Loucy (cell line): ENCODE data around the gene CDH24.
A peak's percentile ranks its signal among the peaks of the same experiment; 100 is the strongest.

ENCODE experiments used
- H2AFZ ChIP-seq: fragments of 200-600 bp; sonication (generic); 2 replicates; pipeline ENCODE4 v1.6.0; 2016; ENCODE audit warnings: antibody characterized with exemption, mild to moderate bottlenecking, low read length, moderate library complexity
- H3F3A ChIP-seq: fragments of 200-600 bp; 2 replicates; pipeline ENCODE4 v1.6.0; 2016; ENCODE audit warnings: antibody characterized with exemption, low read depth, mild to moderate bottlenecking
- H3K27me3 ChIP-seq: fragments of 200-600 bp; sonication (generic); 2 replicates; pipeline ENCODE4 v1.6.1; 2014; ENCODE audit warnings: low read length, mild to moderate bottlenecking; ENCODE audit not compliant: insufficient read depth, poor library complexity, severe bottlenecking
- H3K36me3 ChIP-seq: fragments of 200-600 bp; sonication (generic); 2 replicates; pipeline ENCODE4 v1.6.1; 2016; ENCODE audit warnings: low read length; ENCODE audit not compliant: insufficient read depth
- H3K4me1 ChIP-seq: fragments of 200-600 bp; sonication (generic); 2 replicates; pipeline ENCODE4 v1.5.1; 2014; ENCODE audit warnings: low read length, mild to moderate bottlenecking; ENCODE audit not compliant: insufficient read depth, poor library complexity, severe bottlenecking
- H3K4me2 ChIP-seq: fragments of 200-600 bp; sonication (generic); 2 replicates; pipeline ENCODE4 v1.6.0; 2014; ENCODE audit warnings: antibody characterized with exemption, low read length, low read depth, mild to moderate bottlenecking; ENCODE audit not compliant: poor library complexity, severe bottlenecking
- H3K4me3 ChIP-seq: fragments of 200-600 bp; sonication (generic); 2 replicates; pipeline ENCODE4 v1.5.1; 2014; ENCODE audit warnings: low read length, mild to moderate bottlenecking, mixed read lengths; ENCODE audit not compliant: poor library complexity, severe bottlenecking
- H3K79me2 ChIP-seq: fragments of 200-600 bp; sonication (generic); 2 replicates; pipeline ENCODE4 v1.6.1; 2014; ENCODE audit warnings: low read length; ENCODE audit not compliant: insufficient read depth
- H3K9ac ChIP-seq: fragments of 200-600 bp; sonication (generic); 2 replicates; pipeline ENCODE4 v1.6.0; 2014; ENCODE audit warnings: mild to moderate bottlenecking, low read depth, low read length, moderate library complexity; ENCODE audit not compliant: poor library complexity, severe bottlenecking
- H3K9me2 ChIP-seq: fragments of 200-600 bp; sonication (generic); replicated peaks from 2 replicates; pipeline ENCODE4 v1.6.1; 2016; ENCODE audit warnings: low read depth, low read length, mixed read lengths
- H3K9me3 ChIP-seq: fragments of 200-600 bp; sonication (generic); 2 replicates; pipeline ENCODE4 v1.6.1; 2014; ENCODE audit warnings: mild to moderate bottlenecking, antibody characterized with exemption, low read length, low read depth; ENCODE audit not compliant: insufficient read depth
- H4K20me1 ChIP-seq: fragments of 200-600 bp; sonication (generic); 2 replicates; pipeline ENCODE4 v1.6.0; 2014; ENCODE audit warnings: antibody characterized with exemption, low read length, mild to moderate bottlenecking; ENCODE audit not compliant: insufficient read depth, poor library complexity, severe bottlenecking
- EZH2phosphoT487 ChIP-seq: fragments of 200-600 bp; IDR thresholded peaks from 2 replicates; pipeline ENCODE4 v1.6.1; 2018; ENCODE audit warnings: antibody characterized with exemption, mild to moderate bottlenecking, moderate library complexity, borderline replicate concordance
- TF ChIP-seq, protein P1 (sequence below): fragments of 200-600 bp; sonication (generic); conservative IDR thresholded peaks from 2 replicates; pipeline ENCODE4 v1.5.1; 2014; ENCODE audit warnings: mild to moderate bottlenecking, antibody characterized with exemption, low read length

The CDH24 gene

DNA sequence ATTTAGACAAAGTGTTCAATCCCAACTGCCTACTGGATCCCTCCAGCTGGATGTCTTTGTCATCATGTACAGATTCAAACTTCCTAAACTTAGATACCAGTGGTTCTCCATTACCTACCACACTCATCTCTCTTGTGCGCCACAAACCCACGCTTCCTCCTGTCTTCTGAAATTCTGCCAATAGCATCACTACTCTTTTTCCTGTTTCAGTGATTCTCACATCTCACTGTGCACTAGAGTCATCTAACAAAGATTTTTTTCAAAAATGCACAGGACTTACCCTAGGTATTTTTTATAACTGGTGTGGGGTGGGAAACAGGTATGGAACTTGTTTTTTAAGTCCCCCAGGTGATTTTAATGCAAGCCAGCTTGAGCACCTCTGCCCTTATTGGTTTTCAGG is 28.5 kb downstream of the CDH24 start:
- Histone ChIP-seq H3F3A (no peaks in the 10 kb centered on the region), H3K4me2 (peak overlapping the region; percentile 43), H3K4me3 (no peak overlapping the region), H2AFZ (no peak overlapping the region), H3K9me2 (no peaks in the 10 kb centered on the region), H3K4me1 (peaks cover 38% of the 10 kb centered on the region), H3K36me3 (peaks cover 5% of the 10 kb centered on the region; the same call in 1 of the 2 replicates), H3K9ac (no peak overlapping the region), H3K79me2 (peaks cover 31% of the 10 kb centered on the region), H4K20me1 (peaks cover 17% of the 10 kb centered on the region), H3K9me3 (no peaks in the 10 kb centered on the region), H3K27me3 (no peaks in the 10 kb centered on the region)
- TF ChIP-seq, protein P1, sequence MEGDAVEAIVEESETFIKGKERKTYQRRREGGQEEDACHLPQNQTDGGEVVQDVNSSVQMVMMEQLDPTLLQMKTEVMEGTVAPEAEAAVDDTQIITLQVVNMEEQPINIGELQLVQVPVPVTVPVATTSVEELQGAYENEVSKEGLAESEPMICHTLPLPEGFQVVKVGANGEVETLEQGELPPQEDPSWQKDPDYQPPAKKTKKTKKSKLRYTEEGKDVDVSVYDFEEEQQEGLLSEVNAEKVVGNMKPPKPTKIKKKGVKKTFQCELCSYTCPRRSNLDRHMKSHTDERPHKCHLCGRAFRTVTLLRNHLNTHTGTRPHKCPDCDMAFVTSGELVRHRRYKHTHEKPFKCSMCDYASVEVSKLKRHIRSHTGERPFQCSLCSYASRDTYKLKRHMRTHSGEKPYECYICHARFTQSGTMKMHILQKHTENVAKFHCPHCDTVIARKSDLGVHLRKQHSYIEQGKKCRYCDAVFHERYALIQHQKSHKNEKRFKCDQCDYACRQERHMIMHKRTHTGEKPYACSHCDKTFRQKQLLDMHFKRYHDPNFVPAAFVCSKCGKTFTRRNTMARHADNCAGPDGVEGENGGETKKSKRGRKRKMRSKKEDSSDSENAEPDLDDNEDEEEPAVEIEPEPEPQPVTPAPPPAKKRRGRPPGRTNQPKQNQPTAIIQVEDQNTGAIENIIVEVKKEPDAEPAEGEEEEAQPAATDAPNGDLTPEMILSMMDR, result no peak
- no peak for TF ChIP-seq EZH2phosphoT487

DNA sequence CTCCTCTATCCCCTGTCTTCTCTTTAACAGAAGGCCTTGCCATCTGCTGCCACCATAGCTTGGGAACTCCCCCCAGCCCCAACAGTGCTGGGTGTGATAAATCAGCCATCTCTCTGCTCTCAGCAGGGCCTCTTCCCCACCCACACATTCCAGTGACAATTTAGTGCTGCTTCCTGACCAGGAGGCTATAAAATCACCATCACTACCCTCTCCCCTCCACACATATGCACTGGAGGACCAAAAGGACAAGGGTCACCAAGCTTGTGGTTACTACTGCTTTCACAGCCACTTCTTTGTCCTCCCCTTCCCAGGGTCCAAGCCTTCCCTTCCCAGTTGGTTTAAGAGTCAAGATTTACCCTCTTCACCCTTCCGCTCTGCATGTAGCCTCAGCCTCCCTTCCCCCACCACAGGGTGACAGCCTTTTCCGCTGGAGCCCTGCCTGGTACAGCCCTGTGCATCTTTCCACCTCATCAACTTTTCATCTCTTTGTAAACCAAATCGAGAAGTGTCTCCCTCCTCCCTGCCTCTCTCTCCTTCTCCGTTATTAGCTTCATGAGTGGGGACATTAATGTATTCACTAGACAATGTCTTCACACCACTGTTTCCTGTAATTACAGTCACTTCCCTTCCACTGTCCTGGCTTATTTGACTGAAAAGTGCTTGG is 32.0 kb downstream of the CDH24 start:
- H3K4me1 ChIP-seq, result peaks cover 30% of the 10 kb centered on the region
- no peak for TF ChIP-seq EZH2phosphoT487
- TF ChIP-seq, protein P1, result no peak

DNA sequence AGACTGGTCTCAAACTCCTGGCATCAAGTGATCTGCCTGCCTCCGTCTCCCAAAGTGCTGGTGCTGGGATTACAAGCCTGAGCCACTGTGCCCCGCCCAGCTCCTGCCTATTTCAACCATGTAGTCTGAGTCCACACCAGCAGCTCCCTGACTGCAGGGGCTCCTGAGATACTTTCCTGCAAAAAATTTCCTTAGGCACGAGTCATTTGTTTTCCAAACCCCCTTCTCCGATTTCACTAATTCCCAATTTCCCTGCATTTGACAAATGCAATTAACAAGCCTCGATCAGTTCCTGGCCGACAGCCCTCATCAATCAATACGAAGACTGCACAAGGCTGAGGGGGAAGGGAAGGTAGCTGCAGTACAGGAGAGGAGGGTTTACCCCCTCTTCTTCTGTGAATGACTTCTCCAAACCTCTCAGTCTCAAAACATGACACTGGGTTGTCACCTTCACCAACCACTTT is 32.7 kb downstream of the CDH24 start:
- Histone ChIP-seq H3K27me3 (no peaks in the 10 kb centered on the region), H3K4me3 (no peak overlapping the region), H4K20me1 (peaks cover 10% of the 10 kb centered on the region), H3K4me2 (peak overlapping the region; percentile 36), H3K4me1 (peaks cover 30% of the 10 kb centered on the region), H3K9me2 (no peaks in the 10 kb centered on the region), H3K9ac (no peak overlapping the region), H3K36me3 (no peaks in the 10 kb centered on the region; the same call in 1 of the 2 replicates), H3K9me3 (no peaks in the 10 kb centered on the region), H3K79me2 (peaks cover 5% of the 10 kb centered on the region; the same call in 1 of the 2 replicates), H3F3A (no peaks in the 10 kb centered on the region), H2AFZ (no peak overlapping the region)
- TF ChIP-seq, protein P1, result no peak
- TF ChIP-seq EZH2phosphoT487, result no peak

More for the DNA sequence above, 32.0 kb downstream of the CDH24 start:
- H2AFZ ChIP-seq, result no peak overlapping the region
- peaks cover 10% of the 10 kb centered on the region for H4K20me1 ChIP-seq
- no peak overlapping the region for H3K9ac ChIP-seq
- H3K9me2 ChIP-seq, result no peaks in the 10 kb centered on the region
- no peaks in the 10 kb centered on the region for H3K27me3 ChIP-seq
- no peak overlapping the region for H3K4me3 ChIP-seq
- no peaks in the 10 kb centered on the region for H3K9me3 ChIP-seq
- no peaks in the 10 kb centered on the region; the same call in 1 of the 2 replicates for H3K36me3 ChIP-seq
- H3K4me2 ChIP-seq, result peak overlapping the region; percentile 36
- peaks cover 5% of the 10 kb centered on the region; the same call in 1 of the 2 replicates for H3K79me2 ChIP-seq
- no peaks in the 10 kb centered on the region for H3F3A ChIP-seq
